Measurements from ENCODE around the gene SGSM2.
"Not testable (repeated sequence)": the region's sequence is repeated elsewhere in the genome, so short reads cannot be mapped to it uniquely, and the experiment has no call there.

SGSM2 gene

GRCh38 chr17:2302778-2303203 is 34.5 kb upstream of the SGSM2 start:
- H3K4me2 ChIP-seq = peak overlapping the region; percentile 86 to 97 (median 94)
- peak overlapping the region; percentile 64 to 94 (median 90) for H3K27ac ChIP-seq
- H3K4me1 ChIP-seq = peaks cover 23 to 52% (median 34%) of the 10 kb centered on the region in 10 experiments
- no peak for TF ChIP-seq Cebpa-rat (IDR thresholded peaks at IDR 0.05)
- H3K9ac ChIP-seq = peak overlapping the region; percentile 92 to 96 (median 94)
- H3K27me3 ChIP-seq = no peaks in the 10 kb centered on the region
- peak overlapping the region; percentile 84 to 99 (median 96) for H3K4me3 ChIP-seq
- peaks cover 6 to 55% (median 51%) of the 10 kb centered on the region in 11 experiments; a peak in 20 of 22 replicates for H4K20me1 ChIP-seq
- no peaks in the 10 kb centered on the region for H3K9me3 ChIP-seq (replicated peaks in 1 of 11)
- peaks cover 24 to 43% (median 37%) of the 10 kb centered on the region in 11 experiments for H3K36me3 ChIP-seq

DNA sequence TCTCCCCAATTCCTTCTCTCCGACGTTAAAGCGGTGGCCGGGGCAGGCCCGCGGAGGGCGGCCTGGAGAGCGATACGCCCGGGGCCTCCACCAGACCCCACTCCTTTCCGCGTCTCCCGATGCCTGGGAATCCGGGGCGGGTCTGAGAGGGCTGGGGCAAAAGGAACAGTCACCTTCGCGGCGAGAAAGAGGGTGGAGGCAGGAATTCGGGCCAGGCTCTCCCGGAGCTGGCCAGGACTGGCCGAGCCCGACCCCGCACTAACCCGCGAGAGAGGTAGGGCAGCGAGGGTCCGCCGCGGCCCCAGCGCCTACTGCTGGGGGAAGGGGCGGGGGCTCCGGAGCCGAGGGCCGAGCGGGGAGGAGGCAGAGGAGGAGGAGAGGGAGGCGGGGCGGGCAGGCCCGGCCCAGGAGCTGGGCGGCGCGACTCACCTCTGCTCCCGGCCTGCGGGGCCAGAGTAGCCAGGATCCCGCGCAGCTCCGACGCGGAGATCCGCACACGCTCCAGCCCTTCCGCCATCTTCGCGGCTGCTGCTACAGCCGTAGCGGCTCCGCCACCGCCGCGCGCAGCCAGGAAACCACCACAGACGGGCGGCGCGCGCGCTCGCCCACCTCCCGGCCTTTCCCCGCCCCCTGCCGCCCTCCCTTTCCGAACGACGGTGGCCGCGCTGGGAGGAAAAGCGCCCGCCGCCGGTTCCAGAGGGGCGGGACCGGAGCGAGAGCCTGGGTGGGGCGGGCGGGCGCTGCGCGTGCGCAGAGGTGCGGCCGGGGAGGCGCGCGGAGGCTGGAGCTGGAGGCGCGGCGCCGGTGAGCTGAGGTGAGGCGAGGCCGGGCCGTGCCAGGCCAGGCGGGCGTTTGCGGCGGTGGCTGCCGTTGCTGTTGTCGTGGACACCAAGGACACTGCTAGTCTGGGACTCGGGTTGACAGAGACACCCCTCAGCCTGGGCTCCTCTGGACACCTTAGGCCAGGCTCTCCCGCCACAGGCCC is 33.8 kb upstream of the SGSM2 start, which contains the start of the genes SMG6 and SRR:
TSS of gene SMG6 (minus strand) at position 582 of the 985 bp plus-strand sequence. CDS start at position 517, 65 bp downstream.
TSS of gene SRR (plus strand) at position 747 of the 985 bp plus-strand sequence. CDS start 11,611 bp downstream, outside the sequence.
- Histone ChIP-seq H3K4me2 (peak within 1 kb of the TSS; percentile 87 to 97 (median 94)), H4K20me1 (peaks cover 6 to 48% (median 46%) of the 10 kb centered on the region in 11 experiments; a peak in 20 of 22 replicates), H3K9ac (peak within 1 kb of the TSS; percentile 92 to 96 (median 94)), H3K27me3 (no peaks in the 10 kb centered on the region), H3K4me1 (peaks cover 23 to 52% (median 34%) of the 10 kb centered on the region in 10 experiments), H3K27ac (peak within 1 kb of the TSS; percentile 64 to 94 (median 90)), H3K4me3 (peak within 1 kb of the TSS; percentile 84 to 99 (median 96)), H3K9me3 (replicated peaks in 1 of 11) (no peaks in the 10 kb centered on the region), H3K36me3 (peaks cover 21 to 36% (median 31%) of the 10 kb centered on the region in 11 experiments)
- no peak for TF ChIP-seq Cebpa-rat (IDR thresholded peaks at IDR 0.05)

- Histone ChIP-seq H3K9me3 (replicated peaks in 1 of 11) (no peaks in the 10 kb centered on the region), H3K27ac (no peak overlapping the region), H3K4me2 (peak overlapping the region in 9 of 11 experiments; percentile 62 to 91 (median 87); a peak in 11 of 22 replicates), H4K20me1 (peaks cover 0 to 34% (median 33%) of the 10 kb centered on the region in 11 experiments; a peak in 18 of 22 replicates), H3K9ac (0 out of 22 replicates have a peak overlapping the region, but pooled peaks of 1 of the 11 experiments have one; percentile 11), H3K27me3 (no peaks in the 10 kb centered on the region), H3K4me1 (peaks cover 21 to 41% (median 31%) of the 10 kb centered on the region in 10 experiments), H3K36me3 (peaks cover 8 to 22% (median 17%) of the 10 kb centered on the region in 11 experiments), H3K4me3 (peak overlapping the region in 2 of 10 experiments; percentile 96 to 99; a peak in 1 of 20 replicates)
- no peak for TF ChIP-seq Cebpa-rat (IDR thresholded peaks at IDR 0.05)
Measured at GRCh38 chr17:2304931-2305330, 32.4 kb upstream of the SGSM2 start.

GRCh38 chr17:2309338-2310154 is 27.8 kb upstream of the SGSM2 start:
- no peak overlapping the region for H3K4me2 ChIP-seq

DNA sequence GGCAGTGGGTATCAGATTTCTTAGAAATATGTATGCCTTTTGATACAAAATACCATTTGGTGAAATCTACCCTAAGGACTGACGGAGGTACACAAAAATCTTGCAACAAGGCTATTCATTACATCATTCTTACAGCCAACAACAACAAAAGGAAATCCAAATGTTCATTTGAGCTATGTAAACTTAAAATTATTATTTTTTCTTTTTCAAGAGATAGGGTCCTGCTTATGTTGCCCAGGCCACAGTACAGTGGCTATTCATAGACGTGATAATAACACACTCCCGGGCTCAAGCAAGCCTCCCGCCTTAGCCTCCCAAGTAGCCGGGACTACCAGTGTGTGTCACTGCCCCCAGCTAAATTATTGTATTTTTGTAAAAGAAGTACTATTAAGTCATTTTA is 24.6 kb upstream of the SGSM2 start:
- Histone ChIP-seq H3K9me3 (replicated peaks in 1 of 11) (no peaks in the 10 kb centered on the region), H3K4me2 (no peak overlapping the region), H3K4me3 (no peak overlapping the region), H3K27me3 (no peaks in the 10 kb centered on the region), H3K36me3 (peaks cover 0 to 9% (median 0%) of the 10 kb centered on the region in 11 experiments; a peak in 2 of 22 replicates), H3K4me1 (no peaks in the 10 kb centered on the region), H3K27ac (no peak overlapping the region), H3K9ac (no peak overlapping the region), H4K20me1 (peaks cover 0 to 3% (median 0%) of the 10 kb centered on the region in 11 experiments; a peak in 2 of 22 replicates)
- no peak for TF ChIP-seq Cebpa-rat (IDR thresholded peaks at IDR 0.05)

More at GRCh38 chr17:2309338-2310154, 27.8 kb upstream of the SGSM2 start:
- Histone ChIP-seq H3K4me3 (no peak overlapping the region), H3K27ac (no peak overlapping the region), H4K20me1 (0 out of 22 replicates have a peak, but pooled peaks cover 0 to 3% (median 0%) of the 10 kb centered on the region in 11 experiments), H3K27me3 (no peaks in the 10 kb centered on the region), H3K36me3 (peaks cover 0 to 9% (median 0%) of the 10 kb centered on the region in 11 experiments; a peak in 2 of 22 replicates), H3K9me3 (replicated peaks in 1 of 11) (no peaks in the 10 kb centered on the region), H3K4me1 (peaks cover 0 to 8% (median 3%) of the 10 kb centered on the region in 10 experiments; a peak in 15 of 20 replicates), H3K9ac (no peak overlapping the region)
- TF ChIP-seq Cebpa-rat (IDR thresholded peaks at IDR 0.05) = no peak

GRCh38 chr17:2316916-2317205 is 20.4 kb upstream of the SGSM2 start:
- peaks cover 15 to 26% (median 18%) of the 10 kb centered on the region in 11 experiments for H3K36me3 ChIP-seq
- H3K9me3 ChIP-seq (replicated peaks in 1 of 11); H3K27me3 ChIP-seq; H3K4me2 ChIP-seq; H3K9ac ChIP-seq; H3K27ac ChIP-seq; H3K4me3 ChIP-seq: not testable (repeated sequence)
- H4K20me1 ChIP-seq = peaks cover 0 to 11% (median 0%) of the 10 kb centered on the region in 11 experiments; a peak in 6 of 22 replicates
- H3K4me1 ChIP-seq = peaks cover 0 to 19% (median 0%) of the 10 kb centered on the region in 10 experiments; a peak in 5 of 20 replicates

- H3K4me2 ChIP-seq = no peak overlapping the region
- no peak overlapping the region for H3K27ac ChIP-seq
Measured at GRCh38 chr17:2317796-2318195, 19.5 kb upstream of the SGSM2 start.

DNA sequence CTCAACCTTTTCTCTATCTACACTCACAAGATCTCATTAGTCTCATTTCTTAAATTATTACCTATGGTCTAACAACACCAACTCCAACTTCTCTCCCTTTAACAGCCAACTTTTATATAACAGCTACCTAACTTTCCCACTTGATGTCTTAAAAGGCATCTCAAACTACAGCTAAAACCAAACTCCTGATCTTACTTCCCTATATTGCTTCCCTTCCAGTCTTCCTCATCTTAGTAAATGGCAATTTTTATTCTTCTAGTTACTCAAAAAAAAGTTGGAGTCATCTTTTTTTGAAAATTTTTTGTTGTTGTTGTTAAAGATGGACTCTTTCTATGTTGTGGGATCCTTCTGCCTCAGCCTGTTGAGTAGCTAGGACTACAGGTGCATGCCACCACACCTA is 18.2 kb upstream of the SGSM2 start:
- Histone ChIP-seq H3K36me3 (peaks cover 36 to 48% (median 40%) of the 10 kb centered on the region in 11 experiments), H3K4me3 (no peak overlapping the region), H4K20me1 (peaks cover 0 to 33% (median 9%) of the 10 kb centered on the region in 11 experiments; a peak in 9 of 22 replicates), H3K27me3 (no peaks in the 10 kb centered on the region), H3K9me3 (replicated peaks in 1 of 11) (no peaks in the 10 kb centered on the region), H3K4me2 (peak overlapping the region in 2 of 11 experiments; percentile 56; a peak in 4 of 22 replicates), H3K27ac (peak overlapping the region in 1 of 11 experiments; percentile 45; a peak in 1 of 22 replicates), H3K4me1 (peaks cover 0 to 19% (median 0%) of the 10 kb centered on the region in 10 experiments; a peak in 5 of 20 replicates), H3K9ac (no peak overlapping the region)
- TF ChIP-seq Cebpa-rat (IDR thresholded peaks at IDR 0.05) = no peak

More at GRCh38 chr17:2317796-2318195, 19.5 kb upstream of the SGSM2 start:
- no peak overlapping the region for H3K4me3 ChIP-seq
- TF ChIP-seq Cebpa-rat (IDR thresholded peaks at IDR 0.05) = no peak
- H3K27me3 ChIP-seq = no peaks in the 10 kb centered on the region
- H3K36me3 ChIP-seq = peaks cover 23 to 35% (median 28%) of the 10 kb centered on the region in 11 experiments
- H4K20me1 ChIP-seq = peaks cover 0 to 20% (median 4%) of the 10 kb centered on the region in 11 experiments; a peak in 8 of 22 replicates
- no peaks in the 10 kb centered on the region for H3K9me3 ChIP-seq (replicated peaks in 1 of 11)
- no peak overlapping the region for H3K9ac ChIP-seq
- H3K4me1 ChIP-seq = peaks cover 0 to 19% (median 0%) of the 10 kb centered on the region in 10 experiments; a peak in 5 of 20 replicates
